ENCODE data around the gene HOMER3.

DNA sequence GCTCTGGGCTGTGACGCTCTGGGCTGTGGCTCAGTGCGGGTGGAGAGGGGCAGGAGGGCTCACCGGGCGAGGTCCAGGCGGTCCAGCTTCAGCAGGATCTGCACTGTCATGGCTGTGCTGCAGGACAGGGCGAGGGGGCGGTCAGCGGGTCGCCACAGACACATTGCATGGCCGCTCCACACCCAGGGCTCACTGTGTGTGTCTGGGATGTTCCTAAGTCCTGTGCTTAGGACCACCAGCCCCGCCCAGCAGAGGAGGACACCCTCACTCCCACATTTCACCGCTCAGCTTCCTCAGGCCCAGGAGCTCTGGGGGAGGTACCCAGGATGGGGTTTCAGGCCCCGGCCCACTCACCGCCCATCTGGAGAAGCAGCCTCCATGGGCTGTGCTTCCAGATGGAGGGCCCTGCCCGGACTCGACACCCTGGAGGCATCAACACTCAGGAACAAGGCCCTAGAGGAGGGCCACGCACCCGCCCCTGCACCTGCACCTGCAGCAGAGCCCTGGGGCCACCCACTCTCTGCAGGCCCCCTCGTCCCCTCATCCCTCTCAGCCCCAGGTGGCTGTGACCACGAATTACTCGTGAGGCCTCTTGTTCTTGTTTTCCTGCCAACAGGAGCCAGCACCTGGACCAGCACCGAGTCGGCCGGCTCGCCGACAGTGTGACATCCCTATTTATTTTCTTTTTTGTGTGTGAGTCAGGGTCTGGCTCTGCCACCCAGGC lies 35.3 kb downstream of the HOMER3 start:
- TF ChIP-seq, protein P1, sequence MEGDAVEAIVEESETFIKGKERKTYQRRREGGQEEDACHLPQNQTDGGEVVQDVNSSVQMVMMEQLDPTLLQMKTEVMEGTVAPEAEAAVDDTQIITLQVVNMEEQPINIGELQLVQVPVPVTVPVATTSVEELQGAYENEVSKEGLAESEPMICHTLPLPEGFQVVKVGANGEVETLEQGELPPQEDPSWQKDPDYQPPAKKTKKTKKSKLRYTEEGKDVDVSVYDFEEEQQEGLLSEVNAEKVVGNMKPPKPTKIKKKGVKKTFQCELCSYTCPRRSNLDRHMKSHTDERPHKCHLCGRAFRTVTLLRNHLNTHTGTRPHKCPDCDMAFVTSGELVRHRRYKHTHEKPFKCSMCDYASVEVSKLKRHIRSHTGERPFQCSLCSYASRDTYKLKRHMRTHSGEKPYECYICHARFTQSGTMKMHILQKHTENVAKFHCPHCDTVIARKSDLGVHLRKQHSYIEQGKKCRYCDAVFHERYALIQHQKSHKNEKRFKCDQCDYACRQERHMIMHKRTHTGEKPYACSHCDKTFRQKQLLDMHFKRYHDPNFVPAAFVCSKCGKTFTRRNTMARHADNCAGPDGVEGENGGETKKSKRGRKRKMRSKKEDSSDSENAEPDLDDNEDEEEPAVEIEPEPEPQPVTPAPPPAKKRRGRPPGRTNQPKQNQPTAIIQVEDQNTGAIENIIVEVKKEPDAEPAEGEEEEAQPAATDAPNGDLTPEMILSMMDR (IDR thresholded peaks at IDR 0.05) = no peak
- TF ChIP-seq POLR2AphosphoS5 (IDR thresholded peaks at IDR 0.05) (no peak), POLR2A (IDR thresholded peaks at IDR 0.05) (no peak)
